ENCODE results near the gene LAMB4.

LAMB4 gene

GRCh38 chr7:107999779-108000560, 130.2 kb downstream of the LAMB4 start:
- no peak for DNase-seq (ENCODE audit: low read depth in 1 of 2, low spot score in 1 of 2)

DNA sequence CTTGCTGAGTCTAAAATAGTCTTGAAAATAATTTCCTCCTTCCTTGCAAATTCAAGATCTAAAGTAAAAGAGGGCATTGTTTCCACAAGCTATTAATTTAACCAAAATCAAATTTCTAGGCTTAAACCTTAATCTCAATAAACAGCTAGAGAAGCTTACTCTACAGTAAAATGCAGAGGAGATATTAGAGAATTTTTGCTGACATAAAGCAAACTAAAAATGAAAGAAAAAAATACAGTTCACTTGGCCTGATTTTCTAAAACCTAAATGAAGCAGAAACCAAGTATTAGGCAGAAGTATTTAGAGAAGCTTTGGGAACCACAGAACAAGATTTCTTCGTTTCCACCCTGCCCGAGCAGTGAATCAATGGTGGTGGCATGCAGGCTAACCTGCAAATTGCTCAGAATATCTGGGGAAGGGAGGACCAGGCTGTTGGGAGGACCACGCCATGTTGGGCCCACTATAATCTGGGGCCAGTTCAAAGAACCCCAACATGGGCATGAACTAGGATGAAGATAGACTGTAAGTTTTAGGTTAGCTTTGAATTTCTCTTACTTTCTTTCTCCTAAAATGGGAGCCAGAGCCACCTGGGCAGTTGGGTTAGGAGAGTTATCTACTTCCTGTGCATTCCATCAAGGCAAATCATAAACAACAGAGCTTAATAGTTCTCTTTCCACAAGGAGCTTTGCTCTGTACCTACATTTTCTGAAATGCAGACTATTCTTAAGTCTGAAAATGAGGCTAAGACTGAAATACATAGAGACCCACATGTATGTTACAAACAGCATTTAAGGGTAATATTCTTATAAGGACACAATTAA, 131.3 kb downstream of the LAMB4 start:
- no peak for DNase-seq (ENCODE audit: low read depth in 1 of 2, low spot score in 1 of 2)

DNA sequence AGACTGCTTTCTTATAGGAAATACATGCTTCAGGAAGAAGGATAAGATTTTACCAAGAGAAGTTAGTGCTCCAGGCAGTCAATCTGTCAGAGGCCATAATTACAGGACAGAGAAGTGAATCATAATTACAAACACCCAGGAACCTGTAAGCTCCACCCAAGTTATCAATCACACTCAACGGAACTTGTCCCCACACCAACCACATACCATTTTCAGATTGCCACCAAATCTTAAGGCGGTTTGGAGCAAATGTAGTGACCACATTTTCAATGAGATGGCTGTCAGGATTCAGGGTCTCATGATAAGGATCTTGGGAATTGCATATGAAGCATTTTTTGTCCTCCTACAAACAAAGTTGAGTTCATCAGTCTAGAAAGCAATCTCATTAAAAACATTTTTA, 132.0 kb downstream of the LAMB4 start:
- no peak for DNase-seq (ENCODE audit: low read depth in 1 of 2, low spot score in 1 of 2)

DNA sequence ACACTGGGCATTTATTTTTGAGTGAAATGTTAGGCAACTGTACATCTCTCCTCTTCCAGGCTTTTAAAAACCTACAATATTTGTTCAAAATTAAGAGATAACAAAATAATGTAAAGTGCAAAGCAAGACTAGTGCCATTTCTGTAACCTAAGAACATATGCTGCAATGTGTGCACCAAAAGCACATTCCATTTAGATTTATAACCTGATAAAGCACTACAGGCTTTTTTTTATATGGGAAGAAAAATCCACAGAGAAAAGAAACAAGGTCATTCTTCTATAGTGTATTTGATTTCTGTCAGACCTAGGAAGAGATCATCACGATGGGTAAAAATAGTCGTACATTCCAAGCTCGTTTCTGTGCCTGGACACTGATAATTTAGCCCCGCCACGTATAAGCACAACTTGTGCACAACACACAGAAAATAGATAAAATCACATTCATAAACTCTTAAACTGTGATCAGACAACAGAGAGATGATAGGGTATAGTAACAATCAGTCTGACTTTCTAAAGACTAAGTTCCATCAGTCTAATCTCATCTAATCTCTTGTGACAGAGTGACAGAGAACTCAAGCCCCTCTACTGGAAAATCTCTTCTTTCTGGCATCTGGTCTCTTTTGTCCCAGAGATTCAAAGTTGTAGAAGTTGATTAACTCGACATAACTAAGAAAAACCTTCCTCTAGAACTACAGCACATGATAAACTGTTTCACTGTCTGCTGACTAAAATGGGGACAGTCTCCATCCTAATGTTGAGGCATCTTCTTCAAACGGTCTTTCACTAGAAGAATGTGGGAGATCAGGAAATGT, 133.9 kb downstream of the LAMB4 start:
- DNase-seq (ENCODE audit: low read depth in 1 of 2, low spot score in 1 of 2), result no peak

DNA sequence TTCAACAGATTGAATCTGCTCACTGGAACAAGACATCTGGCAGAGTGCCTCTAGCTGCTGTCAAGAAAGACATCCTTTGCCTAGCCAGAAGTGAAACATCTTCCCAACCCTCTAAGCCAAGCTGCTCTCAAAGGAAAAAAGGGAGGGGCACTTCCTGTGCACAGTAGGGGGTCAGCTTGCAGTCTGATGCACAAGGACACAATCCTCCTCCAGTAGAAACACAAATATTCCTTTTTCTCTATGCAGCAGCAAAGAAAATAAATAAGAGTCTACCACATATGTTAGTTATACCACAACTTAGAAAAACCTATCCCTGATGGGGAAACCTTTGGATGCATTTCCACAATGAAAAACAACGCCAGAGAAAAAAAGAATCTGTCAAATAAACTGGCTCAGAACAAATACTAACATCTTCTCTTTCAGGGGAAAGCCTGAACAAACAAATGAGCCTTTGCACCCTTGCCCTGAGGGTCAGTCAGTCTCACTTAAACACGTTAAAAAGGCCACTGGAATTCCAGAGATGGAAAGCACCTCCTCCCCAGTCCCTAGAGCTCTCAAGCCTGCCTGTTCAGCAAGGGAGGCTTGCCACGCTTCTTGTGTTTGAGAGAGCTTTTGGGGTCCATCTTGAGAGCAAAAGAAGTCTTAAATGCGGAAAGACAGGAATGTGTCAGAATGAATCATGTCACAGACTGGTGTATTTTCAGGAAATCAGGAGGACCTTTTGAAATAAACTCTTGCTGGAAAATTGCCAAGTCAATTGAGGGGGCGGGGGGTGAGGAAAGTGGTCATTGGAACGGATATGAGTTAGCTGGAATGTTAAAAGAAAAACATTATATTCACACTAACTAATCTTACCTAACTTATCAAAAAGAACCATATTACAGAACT, 134.7 kb downstream of the LAMB4 start:
- DNase-seq (ENCODE audit: low read depth in 1 of 2, low spot score in 1 of 2), result no peak

GRCh38 chr7:107994421-107995030, 135.6 kb downstream of the LAMB4 start:
- no peak for DNase-seq (ENCODE audit: low read depth in 1 of 2, low spot score in 1 of 2)

DNA sequence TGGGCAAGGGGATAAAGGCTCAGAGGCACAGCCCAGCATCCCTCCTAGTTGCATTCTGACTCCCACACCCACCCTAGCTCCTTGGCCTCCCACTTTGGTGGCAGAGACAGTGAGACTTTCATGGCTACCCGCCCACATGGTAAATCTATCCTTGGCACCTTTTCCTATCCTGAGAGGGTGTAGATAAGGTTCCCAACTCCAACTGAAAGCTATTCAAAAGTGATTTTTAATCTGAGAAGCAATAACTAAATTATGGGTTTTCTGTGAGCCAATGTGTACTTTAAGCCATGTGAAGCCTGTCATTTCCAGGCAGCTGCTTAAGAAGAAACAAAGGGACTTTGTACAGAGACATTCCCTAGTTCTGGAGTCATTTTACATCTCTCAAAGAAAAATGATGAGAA, 136.3 kb downstream of the LAMB4 start:
- DNase-seq (ENCODE audit: low read depth in 1 of 2, low spot score in 1 of 2), result no peak

DNA sequence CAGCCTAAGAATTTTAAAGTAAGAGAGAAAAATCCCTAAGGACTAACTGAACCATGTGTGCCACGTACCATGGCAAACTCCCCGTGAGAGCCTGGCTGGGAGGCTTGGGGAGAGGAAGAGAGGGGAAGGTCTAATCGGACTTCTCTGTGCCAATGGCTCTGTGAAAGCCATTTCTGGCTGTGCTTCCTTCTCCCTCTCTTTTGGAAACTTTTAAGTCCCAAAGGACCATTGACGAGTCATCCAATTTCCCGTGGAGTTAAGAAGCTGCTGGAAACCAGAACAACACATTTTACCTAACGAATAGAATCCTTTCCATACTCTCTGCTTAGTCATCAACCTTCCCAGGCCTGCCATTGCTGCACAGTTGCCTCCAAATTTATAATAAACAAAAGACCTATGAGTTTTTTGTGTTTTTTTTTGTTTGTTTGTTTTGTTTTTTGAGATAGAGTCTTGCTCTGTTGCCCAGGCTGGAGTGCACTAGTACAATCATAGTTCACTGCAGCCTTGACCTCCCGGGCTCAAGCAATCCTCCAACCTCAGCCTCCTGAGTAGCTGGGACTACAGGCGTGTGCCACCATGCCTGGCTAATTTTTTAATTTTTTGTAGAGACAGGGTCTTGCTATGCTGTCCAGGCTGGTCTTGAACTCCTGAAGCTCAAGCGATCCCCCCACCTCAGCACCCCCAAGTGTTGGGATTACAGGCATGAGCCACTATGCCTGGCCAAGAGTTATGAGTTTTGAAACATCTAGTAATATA, 140.4 kb downstream of the LAMB4 start:
- DNase-seq (ENCODE audit: low read depth in 1 of 2, low spot score in 1 of 2), result no peak

DNA sequence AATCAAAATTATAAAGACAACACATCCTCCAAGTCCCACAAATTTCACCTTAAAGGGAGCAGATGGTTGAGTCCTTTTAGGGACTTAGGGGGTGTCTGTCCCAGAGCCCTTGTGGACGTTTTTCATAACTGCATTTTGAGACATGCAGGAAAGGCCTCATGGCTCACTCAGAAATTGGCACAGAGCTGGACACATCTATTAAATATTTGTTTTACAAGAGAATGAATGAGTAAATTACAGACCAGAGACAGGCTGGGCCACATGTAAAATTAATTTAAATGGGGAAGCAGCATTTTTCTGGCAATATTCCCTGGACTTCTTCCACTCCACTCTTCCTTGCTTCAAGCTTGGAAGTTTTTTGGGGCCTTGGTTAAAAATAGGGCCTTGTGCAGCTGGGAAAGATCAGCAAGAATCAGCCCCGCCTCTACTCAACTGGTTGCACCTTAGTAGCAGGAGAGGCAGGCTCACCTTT, 147.2 kb downstream of the LAMB4 start:
- no peak for DNase-seq (ENCODE audit: low read depth in 1 of 2, low spot score in 1 of 2)

DNA sequence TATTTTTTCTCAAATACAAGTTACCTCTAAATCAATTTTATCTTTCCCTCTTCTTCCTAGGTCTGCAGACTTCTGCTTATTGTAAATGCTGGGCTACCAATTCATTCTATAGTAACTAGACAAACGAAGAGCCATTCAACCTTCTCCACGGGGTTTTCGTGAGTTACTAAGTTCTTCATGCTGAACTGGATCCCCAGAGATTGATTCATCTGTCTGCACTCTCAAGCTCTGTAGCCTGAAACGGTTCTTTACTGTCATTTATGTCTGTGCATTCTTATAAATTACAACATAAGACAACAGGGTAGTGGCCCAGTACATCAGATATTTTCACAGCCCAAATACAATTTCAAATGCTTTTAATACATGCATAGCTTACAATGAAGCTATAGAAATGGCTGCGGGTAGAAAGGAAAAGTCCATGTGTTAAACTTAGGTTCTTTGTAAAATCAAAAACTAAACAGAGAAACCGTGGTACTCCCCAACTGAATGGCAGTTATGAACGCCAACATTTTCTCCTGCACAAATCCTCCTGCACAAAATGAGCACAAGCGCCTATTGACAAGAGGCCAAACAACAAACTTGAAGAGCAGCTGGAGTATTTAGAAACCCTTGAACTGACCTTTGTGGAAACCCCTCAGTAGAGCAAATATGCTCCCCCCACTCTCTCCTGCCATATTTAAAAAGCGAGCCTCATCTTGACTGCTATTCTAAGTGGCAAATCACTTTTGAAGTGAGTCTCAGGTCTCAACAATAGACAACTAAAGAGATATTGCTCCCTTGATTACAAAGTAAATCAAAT, 147.9 kb downstream of the LAMB4 start:
- no peak for DNase-seq (ENCODE audit: low read depth in 1 of 2, low spot score in 1 of 2)

DNA sequence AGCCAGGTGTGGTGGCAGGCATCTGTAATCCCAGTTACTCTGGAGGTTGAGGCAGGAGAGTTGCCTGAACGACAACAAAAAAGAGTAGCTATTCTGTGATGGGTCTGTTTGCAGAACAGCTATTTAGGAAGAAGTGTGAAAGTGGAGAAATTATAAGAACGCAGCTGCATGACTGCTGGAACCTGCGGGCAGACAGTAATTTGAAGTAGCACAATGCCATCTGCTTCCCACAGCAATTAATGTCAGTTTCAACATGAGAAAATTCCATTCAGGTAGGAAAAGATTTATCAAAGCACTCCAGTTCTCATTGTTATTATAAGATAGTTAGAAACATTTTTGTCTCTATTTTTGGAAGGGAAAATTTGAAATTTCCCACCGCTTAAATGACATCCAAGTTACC, 148.7 kb downstream of the LAMB4 start:
- DNase-seq (ENCODE audit: low read depth in 1 of 2, low spot score in 1 of 2), result no peak

DNA sequence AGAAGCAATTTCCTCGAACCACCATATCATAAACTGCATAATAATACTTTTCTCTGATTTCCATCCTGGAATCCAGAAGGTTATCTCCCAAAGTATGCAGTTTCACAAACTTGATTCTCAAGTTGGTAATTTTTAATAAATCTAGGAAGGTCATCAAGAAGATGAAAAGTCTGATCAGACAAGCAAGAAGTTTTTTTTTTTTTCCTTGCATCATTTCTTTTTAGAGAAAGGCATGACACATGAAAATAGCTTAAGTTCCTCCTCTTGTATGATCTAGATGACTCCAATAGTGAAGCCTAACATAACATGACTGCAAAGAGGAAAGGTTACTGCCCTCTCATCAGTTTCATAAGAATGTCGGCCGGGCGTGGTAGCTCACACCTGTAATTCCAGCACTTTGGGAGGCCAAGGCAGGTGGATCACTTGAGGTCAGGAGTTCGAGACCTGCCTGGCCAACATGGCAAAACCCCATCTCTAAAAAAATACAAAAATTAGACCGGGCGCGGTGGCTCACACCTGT, 149.4 kb downstream of the LAMB4 start:
- DNase-seq (ENCODE audit: low read depth in 1 of 2, low spot score in 1 of 2), result no peak

DNA sequence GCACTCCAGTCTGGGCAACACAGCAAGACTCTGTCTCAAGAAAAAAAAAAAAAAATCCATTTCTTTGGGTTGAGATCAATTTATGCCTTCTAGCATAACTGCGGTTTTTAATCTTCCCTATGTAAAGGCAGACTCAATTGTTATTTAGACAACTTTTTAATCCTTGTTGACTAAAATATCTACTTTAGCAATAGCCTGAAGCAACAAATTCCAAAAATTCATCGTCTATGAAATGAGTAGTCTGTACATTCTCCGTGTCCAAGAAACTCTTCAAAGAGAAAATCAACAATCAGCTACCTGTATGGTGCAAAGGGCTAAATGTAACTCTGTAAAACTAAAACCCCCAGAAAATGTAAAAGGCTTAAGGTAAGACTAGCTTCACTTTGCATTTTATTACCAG, 150.0 kb downstream of the LAMB4 start:
- no peak for DNase-seq (ENCODE audit: low read depth in 1 of 2, low spot score in 1 of 2)

- DNase-seq (ENCODE audit: low read depth in 1 of 2, low spot score in 1 of 2), result no peak
Measured at GRCh38 chr7:107978815-107979408, 151.2 kb downstream of the LAMB4 start.

- DNase-seq (ENCODE audit: low read depth in 1 of 2, low spot score in 1 of 2), result no peak
Measured at GRCh38 chr7:107977048-107977447, 153.1 kb downstream of the LAMB4 start.

DNA sequence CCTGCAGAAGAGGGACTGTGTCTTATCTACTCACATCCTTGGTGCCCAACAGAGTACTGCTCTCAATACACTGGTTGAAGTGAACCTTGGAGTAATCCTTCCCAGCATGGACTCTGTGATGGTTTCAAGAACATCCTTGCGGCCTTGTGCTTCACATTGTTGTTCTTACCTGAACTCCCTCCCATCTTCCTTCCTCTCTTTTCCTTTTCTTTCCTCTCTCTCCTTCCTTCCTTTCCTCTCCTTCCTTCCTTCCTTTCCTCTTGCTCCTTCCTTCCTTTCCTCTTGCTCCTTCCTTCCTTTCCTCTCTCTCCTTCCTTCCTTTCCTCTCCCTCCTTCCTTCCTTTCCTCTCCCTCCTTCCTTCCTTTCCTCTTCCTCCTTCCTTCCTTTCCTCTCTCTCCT, 153.5 kb downstream of the LAMB4 start:
- no peak for DNase-seq (ENCODE audit: low read depth in 1 of 2, low spot score in 1 of 2)

- no peak for DNase-seq (ENCODE audit: low read depth in 1 of 2, low spot score in 1 of 2)
Measured at GRCh38 chr7:107975394-107976013, 154.7 kb downstream of the LAMB4 start.

- no peak for DNase-seq (ENCODE audit: low read depth in 1 of 2, low spot score in 1 of 2)
Measured at GRCh38 chr7:107973861-107974260, 156.3 kb downstream of the LAMB4 start.
